GM12873 (cell line): ENCODE measurements around the gene CD247.

Source experiments
- TF ChIP-seq, protein P1 (sequence below): IDR thresholded peaks from 2 replicates; pipeline ENCODE4 v1.5.1; 2012; ENCODE audit warnings: low read depth, mild to moderate bottlenecking, moderate library complexity, low read length, control low read depth; ENCODE audit not compliant: insufficient read depth; ENCODE audit errors: missing control alignments

CD247 gene

DNA sequence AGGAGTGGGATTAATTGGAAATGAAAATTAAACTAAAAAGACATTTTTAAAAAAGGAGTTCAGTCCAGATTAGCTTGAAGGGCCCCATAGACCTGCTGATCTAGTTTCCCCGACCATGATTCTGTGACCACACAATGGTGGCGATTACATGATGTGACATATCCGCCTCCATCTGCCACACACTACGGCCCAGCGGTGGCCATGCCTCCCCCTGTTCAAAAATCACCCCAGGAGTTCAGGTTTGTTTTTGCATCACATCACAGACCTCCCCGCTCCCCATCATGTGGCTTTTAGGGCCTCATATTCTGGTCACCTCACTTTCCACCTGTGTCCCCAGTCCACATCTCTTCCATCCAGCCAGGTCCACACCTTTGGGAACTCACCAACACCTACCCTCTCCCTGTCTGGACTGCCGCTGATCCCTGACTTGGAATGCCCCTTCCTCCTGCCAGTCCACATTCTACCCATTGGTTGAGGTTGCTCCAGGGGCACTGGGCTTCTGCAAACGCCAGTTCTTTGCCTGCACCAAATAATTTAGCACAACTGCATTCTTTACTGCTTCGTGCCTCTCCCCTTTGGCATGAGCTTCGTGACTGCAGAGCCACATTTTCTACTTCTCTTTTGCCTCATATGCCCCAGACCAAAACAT lies 38.9 kb downstream of the CD247 start:
- TF ChIP-seq, protein P1, sequence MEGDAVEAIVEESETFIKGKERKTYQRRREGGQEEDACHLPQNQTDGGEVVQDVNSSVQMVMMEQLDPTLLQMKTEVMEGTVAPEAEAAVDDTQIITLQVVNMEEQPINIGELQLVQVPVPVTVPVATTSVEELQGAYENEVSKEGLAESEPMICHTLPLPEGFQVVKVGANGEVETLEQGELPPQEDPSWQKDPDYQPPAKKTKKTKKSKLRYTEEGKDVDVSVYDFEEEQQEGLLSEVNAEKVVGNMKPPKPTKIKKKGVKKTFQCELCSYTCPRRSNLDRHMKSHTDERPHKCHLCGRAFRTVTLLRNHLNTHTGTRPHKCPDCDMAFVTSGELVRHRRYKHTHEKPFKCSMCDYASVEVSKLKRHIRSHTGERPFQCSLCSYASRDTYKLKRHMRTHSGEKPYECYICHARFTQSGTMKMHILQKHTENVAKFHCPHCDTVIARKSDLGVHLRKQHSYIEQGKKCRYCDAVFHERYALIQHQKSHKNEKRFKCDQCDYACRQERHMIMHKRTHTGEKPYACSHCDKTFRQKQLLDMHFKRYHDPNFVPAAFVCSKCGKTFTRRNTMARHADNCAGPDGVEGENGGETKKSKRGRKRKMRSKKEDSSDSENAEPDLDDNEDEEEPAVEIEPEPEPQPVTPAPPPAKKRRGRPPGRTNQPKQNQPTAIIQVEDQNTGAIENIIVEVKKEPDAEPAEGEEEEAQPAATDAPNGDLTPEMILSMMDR: no peak

DNA sequence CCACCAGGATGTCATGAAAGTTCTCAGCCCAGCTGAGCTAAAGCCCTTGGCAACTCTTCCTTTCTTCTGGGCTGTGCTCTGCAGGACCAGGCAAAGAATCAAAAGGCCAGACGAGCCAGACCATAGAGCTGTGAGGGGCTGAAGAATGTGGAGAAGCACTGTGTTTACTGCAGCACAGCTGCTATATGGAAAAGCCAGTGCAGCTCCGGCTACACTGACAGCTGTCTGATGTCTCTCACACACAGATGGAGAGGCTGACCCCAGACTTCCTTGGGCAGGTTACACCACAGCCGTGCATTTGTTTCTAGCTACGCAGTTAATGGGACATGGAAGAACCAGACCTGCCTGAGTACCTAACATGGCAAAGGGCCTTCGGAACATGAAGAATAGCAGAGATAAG lies 40.3 kb downstream of the CD247 start:
- TF ChIP-seq, protein P1: no peak

DNA sequence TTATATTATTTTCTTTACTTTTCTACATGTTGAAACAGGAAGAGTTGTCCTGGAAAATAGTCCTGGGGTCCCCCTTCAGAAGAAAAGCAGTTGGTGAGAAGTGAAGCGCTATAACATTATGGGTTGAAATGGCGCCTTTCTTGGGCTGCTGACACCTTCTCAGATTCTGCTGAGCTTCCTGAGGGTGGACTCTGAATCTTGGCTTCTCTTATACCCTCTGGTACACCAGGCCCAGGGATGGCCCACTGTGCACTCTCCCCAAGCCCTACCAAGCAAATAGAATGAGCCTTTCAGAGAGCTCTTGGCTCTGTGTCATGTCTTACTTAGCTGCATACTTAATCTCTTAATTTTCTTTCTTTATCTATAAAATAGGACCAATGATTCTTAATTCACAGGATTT lies 42.3 kb downstream of the CD247 start:
- TF ChIP-seq, protein P1: no peak

DNA sequence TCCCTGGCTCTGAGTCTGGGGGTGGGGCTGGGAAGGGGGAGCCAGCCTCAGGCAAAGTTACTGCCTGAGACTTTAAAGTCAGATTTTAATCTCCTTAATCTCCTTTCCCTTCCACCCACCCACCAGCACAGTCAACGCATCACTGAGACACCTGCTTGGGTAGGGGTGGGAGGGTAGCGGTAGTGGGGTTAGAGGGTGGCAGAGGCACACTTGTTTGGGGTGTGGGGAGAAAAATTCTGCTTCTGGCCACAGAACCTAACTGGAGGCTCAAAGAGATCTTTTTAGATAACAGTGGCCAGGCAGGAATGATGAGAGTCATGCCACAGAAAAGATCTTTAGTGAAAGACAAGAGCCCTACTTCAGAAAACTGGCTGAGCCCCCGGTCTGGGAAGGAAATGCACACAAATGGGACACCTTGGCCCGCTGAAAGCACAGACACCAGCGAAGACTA lies 44.1 kb downstream of the CD247 start:
- TF ChIP-seq, protein P1: no peak

DNA sequence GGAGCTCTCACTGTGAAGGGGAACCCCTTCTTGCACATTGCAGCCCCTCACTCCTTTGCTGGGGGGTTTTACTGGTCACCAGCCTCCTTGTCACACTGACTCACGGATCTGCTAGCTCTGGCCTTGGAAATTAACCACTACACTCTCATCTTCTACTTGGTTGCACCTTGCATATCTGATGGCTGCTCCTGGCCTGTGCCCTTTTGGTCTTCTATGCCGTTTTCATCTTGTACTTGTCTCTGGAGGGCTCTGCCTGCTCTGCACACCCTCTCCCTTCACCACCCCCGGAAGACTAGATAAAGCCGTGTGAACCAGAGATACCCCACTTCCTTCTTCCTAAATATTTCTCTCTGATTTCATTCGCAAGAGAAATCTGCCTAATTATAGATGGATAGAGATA lies 44.6 kb downstream of the CD247 start:
- TF ChIP-seq, protein P1: no peak

DNA sequence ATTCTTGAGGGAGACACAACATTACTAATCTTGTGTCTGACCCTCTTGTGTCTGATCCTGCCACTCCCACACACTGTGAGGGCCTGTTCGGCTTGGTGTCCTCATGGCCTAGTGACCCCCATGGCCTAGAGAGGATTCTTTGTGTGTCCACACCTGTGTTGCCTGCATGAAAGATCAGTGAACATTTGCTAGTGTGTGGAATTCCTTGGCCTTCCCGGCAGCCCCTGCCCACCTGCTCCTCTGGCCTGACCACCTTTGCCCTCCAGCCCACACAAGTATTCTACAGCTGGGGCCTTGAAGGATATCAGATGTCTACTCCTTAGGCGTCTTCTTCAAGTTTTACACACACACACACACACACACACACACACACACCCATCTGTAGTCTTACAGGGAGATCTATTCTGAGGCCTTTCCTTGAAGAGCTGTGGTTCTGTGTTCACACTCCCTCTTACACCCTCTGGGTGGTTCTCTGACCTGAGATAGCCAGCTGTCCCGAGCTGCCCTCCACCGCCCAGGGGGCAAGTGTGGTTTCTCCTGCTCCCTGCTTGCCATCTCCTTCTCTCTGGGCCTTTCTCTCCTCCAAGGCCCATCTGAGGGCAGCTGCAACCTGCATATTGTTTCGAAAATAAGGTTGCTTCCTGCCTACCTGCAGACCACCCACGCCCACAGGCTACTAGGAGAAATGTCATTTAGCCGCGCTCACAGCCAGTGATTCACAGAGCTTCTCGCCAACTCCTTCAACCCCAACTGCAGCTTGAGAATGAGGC lies 45.4 kb downstream of the CD247 start:
- TF ChIP-seq, protein P1: no peak

DNA sequence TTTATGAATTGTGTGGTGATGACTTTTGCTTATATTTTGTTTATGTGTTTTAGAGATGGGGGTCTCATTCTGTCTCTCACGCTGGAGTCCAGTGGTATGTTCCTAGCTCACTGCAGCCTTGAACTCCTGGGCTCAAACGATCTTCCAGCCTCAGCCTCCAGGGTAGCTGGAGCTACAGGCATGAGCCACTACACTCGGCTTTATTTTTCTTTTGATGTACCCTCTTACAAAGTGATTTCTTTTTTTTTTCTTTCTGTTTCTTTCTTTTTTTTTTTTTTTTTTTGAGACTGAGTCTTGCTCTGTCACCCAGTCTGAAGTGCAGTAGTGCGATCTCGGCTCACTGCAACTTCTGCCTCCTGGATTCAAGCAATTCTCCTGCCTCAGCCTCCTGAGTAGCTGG lies 46.8 kb downstream of the CD247 start:
- TF ChIP-seq, protein P1: no peak
